Middle frontal gyrus (tissue), 1 donor: ENCODE data around the gene CLSTN2.

ENCODE experiments used
- DNase-seq: peaks from one replicate; pipeline ENCODE4 v3.0.0-alpha.2; 2015; ENCODE audit warnings: low spot score; ENCODE audit errors: extremely low spot score

The CLSTN2 gene

GRCh38 chr3:140051019-140051957, 116.3 kb downstream of the CLSTN2 start:
- DNase-seq = peak; percentile 25

DNA sequence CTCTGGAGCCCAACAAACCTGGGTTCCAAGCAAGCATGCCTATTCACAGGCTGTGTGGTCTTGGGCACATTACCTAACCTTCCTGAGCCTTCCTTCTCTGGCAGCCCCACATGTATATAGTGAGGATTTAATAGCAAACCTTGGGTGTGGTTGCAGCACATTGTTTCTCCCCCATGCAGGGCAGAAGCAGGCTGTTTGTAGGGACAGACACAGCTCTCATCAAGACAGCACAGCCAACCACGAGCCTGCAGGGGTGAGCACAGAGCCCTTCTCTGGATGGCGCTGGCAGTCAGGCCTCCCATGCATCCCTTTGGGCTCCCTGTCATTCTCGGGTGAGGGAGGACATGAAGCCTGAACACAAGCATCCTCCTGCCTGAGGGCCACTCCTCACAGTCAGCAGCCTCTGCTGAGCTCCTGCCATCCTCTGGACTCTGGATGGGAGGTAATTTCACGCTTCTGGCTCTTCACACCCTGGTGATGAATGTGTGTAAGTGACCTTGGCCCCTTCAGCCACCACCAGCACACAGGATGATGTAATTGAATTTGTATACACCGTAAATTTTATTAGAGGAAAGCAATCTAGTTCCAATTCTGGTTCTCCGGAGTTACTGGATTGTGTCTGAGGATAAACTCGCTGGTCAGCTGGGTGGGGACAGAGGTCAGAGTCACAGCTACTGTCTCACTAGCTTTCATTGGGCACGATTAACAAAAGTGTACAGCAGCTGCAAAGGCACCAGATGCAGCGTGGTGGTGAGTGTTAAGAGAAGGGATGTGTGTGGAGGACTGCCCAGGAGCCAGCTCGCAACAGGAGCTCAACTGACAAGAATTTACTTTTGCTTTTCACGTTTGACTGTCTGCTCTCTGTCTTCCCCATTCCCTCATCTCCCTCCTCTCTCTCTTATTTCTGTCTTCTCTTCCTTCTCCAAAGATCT, 118.1 kb downstream of the CLSTN2 start:
- no peak for DNase-seq

GRCh38 chr3:140053794-140054193, 118.8 kb downstream of the CLSTN2 start:
- no peak for DNase-seq

DNA sequence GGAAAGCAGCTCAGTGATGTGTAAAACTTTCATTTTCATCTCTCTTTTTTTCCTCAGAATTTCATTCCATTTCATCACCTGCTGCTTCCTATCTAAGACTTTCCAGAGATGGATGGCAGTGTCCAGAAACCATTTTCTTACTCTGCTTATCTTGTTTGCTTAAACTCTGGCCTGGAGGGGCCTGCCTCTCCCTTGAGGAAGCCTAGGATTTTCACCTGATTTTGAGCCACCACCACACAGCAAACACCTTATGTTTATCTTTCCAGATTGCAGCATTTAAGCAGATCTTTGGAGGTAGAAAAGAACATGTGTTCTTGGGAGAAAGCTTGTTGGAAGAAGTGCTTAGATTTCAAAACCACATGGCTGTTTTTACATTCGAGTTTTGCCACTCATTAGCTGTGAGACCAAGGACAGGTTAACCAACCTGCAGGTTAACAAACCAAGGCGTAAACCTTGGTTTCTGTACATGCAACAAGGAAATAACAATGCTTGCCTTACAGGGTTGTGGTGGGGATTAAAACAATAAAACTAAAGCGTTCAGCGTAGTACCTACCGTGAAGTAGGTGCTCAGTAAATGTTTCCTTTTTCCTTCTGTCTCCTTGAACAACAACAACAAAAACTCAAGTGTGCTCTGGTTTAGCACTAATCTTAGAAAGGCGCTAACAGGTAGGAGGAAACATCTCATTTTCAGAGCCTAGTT, 120.3 kb downstream of the CLSTN2 start:
- no peak for DNase-seq

DNA sequence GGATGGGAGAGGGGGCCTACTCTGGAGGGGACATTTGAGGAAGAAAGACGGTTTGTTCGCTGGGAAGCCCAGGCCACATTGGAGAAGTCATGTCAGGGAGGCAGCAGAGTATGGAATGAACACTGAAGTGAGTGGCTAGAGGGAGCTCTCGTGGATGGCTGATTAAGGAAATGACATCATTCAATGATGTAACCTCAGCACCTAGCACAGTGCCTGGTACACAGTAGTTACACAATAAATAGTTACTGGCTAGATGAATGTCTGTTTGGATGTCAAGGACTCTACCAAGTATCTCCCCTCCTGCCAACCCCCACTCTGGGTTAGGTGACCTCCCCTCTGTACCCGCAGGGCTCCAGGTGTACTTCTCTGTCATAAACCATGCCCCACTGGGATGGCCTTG, 121.1 kb downstream of the CLSTN2 start:
- no peak for DNase-seq

- no peak for DNase-seq
Measured at GRCh38 chr3:140061211-140061610, 126.2 kb downstream of the CLSTN2 start.

GRCh38 chr3:140062461-140062860, 127.5 kb downstream of the CLSTN2 start:
- DNase-seq = no peak

- DNase-seq = no peak
Measured at GRCh38 chr3:140067487-140067886, 132.5 kb downstream of the CLSTN2 start.

DNA sequence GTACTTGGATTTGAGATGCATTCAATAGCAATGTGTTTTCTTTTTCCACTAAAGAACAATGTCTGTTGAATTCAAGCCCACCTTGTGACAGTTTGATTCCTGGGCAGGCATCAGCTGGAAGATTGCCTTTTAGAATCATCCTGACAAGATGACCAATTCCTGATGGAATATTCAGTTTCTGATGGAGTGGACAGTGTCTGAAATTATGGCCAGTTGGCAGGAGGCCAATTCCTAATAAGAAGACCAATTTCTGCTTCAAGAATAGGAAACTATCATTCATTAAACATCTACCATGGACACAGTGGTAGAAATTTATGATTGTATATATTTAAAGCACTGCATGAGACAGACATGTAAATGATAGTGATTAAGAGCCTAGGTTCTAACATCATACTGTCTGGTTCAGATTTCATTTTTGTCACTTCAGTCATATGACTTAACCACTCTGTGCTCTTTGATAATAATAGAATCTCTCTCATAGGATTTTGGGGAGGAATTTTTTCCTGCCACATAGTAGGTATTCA, 133.6 kb downstream of the CLSTN2 start:
- no peak for DNase-seq

DNA sequence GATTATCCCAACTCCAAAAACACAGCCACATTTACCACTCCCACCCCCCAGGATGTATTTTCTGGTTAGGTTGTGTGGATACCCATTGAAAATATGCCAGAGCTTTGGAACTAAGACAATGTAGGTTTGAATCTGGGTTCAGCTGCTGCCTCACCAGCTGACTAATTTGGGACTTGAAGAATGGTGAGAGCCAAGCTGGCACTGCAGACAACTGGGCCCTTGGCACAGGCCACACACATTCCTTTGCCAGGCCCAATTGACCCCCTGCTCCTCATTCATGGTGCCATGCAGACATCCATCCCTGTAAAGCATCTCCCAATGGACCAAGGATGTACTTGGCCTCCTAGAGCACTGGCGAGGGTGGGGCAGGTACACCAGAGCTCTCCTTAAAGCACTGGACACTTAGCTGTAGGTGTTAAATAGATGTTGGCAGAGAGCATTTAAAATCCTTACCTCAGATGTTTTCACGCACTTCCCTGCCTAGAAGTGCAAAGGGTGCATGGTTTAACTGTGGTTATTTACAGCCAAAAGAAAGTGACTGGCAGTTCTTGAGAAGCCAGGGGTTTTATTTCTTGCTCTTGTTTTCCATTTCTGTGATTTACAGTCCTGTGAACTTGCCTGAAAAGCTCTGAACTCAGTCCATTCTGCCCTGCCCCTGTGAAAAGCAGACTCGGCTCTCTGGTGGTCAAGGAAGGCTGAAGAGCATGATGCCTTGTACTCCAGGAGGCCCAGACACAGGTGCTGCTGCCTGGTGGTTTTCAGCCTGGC, 138.5 kb downstream of the CLSTN2 start:
- DNase-seq = no peak

DNA sequence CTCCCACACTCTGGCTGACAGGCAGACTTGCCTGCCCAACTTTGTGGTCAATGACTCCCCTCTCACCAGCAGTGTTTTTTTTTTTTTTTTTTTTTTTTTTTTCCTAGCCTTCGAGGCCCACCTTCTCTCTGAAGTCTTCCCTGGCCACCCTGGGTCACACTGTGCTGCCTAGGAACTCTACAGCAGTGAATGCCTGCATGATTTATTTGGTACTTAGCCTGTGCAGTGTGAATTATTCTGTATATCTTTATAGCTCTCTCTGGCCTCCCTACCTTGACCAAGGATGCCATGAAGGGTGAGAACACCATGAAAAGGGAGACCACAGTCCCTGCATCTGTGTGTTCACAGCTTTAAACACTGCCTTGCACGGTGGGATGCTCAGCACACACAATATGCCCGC, 141.6 kb downstream of the CLSTN2 start:
- no peak for DNase-seq

- DNase-seq = no peak
Measured at GRCh38 chr3:140077406-140077805, 142.4 kb downstream of the CLSTN2 start.

GRCh38 chr3:140078343-140078742, 143.4 kb downstream of the CLSTN2 start:
- no peak for DNase-seq

GRCh38 chr3:140078940-140079339, 144.0 kb downstream of the CLSTN2 start:
- no peak for DNase-seq

- DNase-seq = no peak
Measured at GRCh38 chr3:140081887-140082286, 146.9 kb downstream of the CLSTN2 start.

GRCh38 chr3:140085001-140085400, 150.0 kb downstream of the CLSTN2 start:
- no peak for DNase-seq

GRCh38 chr3:140086642-140087041, 151.7 kb downstream of the CLSTN2 start:
- DNase-seq = no peak

GRCh38 chr3:140088058-140088457, 153.1 kb downstream of the CLSTN2 start:
- no peak for DNase-seq

DNA sequence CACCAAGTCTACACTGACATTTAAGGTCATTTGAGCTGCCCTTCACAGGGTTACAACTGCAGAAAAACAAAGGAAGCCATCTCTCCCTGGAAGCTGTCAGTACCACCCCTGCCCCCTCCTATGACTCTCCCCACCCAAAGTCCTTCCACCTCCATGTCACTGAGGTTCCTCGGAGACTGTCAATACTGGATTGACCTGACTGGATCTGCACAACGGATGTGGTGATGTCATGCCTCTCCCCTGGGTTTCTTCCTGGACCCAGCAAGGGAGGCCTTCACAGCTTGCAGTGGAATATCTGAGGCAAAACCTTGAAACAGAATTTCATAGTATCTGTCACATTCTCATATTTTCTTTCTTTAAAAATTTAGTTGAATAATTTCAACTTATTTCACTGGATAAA, 153.5 kb downstream of the CLSTN2 start:
- no peak for DNase-seq

- DNase-seq = no peak
Measured at GRCh38 chr3:140089403-140090072, 154.6 kb downstream of the CLSTN2 start.
